ENCODE data around the gene TMEM213. TPM values are rescaled to one million over a fixed set of nuclear protein-coding genes. Genes with fewer than 3 reads are reported as not detected.

TMEM213 gene
- total RNA-seq, 1 experiment from 2014 or later = not detected

- Histone ChIP-seq H3K9me3 (ENCODE audit: control insufficient read depth, insufficient read depth, low read depth, low read length) (no peaks in the 10 kb centered on the region), H3K36me3 (ENCODE audit: control insufficient read depth, insufficient read depth, low read length) (no peaks in the 10 kb centered on the region), H3K27ac (ENCODE audit: low read length) (no peak overlapping the region), H3K4me3 (ENCODE audit: low read depth in 2 of 2, low read length in 2 of 2) (no peak overlapping the region), H3K4me1 (ENCODE audit: control insufficient read depth, insufficient read depth, low read length) (no peaks in the 10 kb centered on the region), H3K27me3 (ENCODE audit: control insufficient read depth, insufficient read depth, low read length) (no peaks in the 10 kb centered on the region)
- intact Hi-C loops (cut with micrococcal nuclease; ENCODE audit: unreplicated experiment) = no loop called here
- BruUV-seq (replicated peaks) = no TSS peak
- CTCF ChIA-PET = no interaction called here
- in situ Hi-C loops (cut with HindIII; ENCODE audit: low pct_unique_long_range_greater_than_20kb, low sequenced_read_pairs) = no loop called here
- DNase-seq (ENCODE audit: low read depth, low spot score) (no peak), ATAC-seq (no peak)
- POLR2A ChIA-PET = no interaction called here
- no peak for TF ChIP-seq TCF7L2 (IDR thresholded peaks at IDR 0.05; ENCODE audit: low read depth, low read length)
- no peak for TF ChIP-seq POLR2AphosphoS5 (IDR thresholded peaks at IDR 0.05; ENCODE audit: low read depth, low read length)
- TF ChIP-seq REST (IDR thresholded peaks at IDR 0.05; ENCODE audit: insufficient read depth in 1 of 2, low read depth in 2 of 2, low read length in 1 of 2) = no peak
- no peak for TF ChIP-seq CTCF (IDR thresholded peaks at IDR 0.05)
- TF ChIP-seq SIN3A (IDR thresholded peaks at IDR 0.05; ENCODE audit: borderline replicate concordance, insufficient read depth, low read depth, low read length) = no peak
These were observed 31.5 kb downstream of the TMEM213 start for GRCh38 chr7:138829335-138829734.

- in situ Hi-C loops (cut with HindIII; ENCODE audit: low pct_unique_long_range_greater_than_20kb, low sequenced_read_pairs) (no loop called here), intact Hi-C loops (cut with micrococcal nuclease; ENCODE audit: unreplicated experiment) (no loop called here)
- no peaks in the 10 kb centered on the region for H3K4me1 ChIP-seq (ENCODE audit: control insufficient read depth, insufficient read depth, low read length)
- no peaks in the 10 kb centered on the region for H3K27me3 ChIP-seq (ENCODE audit: control insufficient read depth, insufficient read depth, low read length)
- ChIA-PET CTCF (no interaction called here), POLR2A (no interaction called here)
- no peak overlapping the region for H3K27ac ChIP-seq (ENCODE audit: low read length)
- no peaks in the 10 kb centered on the region for H3K9me3 ChIP-seq (ENCODE audit: control insufficient read depth, insufficient read depth, low read depth, low read length)
- no peak for TF ChIP-seq REST (IDR thresholded peaks at IDR 0.05; ENCODE audit: insufficient read depth in 1 of 2, low read depth in 2 of 2, low read length in 1 of 2)
- TF ChIP-seq CTCF (IDR thresholded peaks at IDR 0.05) = no peak
- no peak for TF ChIP-seq SIN3A (IDR thresholded peaks at IDR 0.05; ENCODE audit: borderline replicate concordance, insufficient read depth, low read depth, low read length)
- no peak for TF ChIP-seq POLR2AphosphoS5 (IDR thresholded peaks at IDR 0.05; ENCODE audit: low read depth, low read length)
- ATAC-seq (no peak), DNase-seq (ENCODE audit: low read depth, low spot score) (no peak)
- no TSS peak for BruUV-seq (replicated peaks)
- H3K4me3 ChIP-seq (ENCODE audit: low read depth in 2 of 2, low read length in 2 of 2) = no peak overlapping the region
- H3K36me3 ChIP-seq (ENCODE audit: control insufficient read depth, insufficient read depth, low read length) = no peaks in the 10 kb centered on the region
These were observed 35.2 kb downstream of the TMEM213 start for GRCh38 chr7:138832966-138833365.
